GM18507 (cell line): ENCODE measurements around the gene RBBP8.
"Not testable (repeated sequence)": the region's sequence is repeated elsewhere in the genome, so short reads cannot be mapped to it uniquely, and the experiment has no call there.

Source experiments
- DNase-seq: peaks from one replicate; pipeline ENCODE4 v3.0.0; 2011; ENCODE audit warnings: low read depth; ENCODE audit not compliant: insufficient read length; ENCODE audit errors: extremely low spot score
- FAIRE-seq: peaks from 2 replicates; lab custom pipeline; 2011; peaks lifted over from hg19 to GRCh38; lab: Jason Lieb, UNC

Gene RBBP8

GRCh38 chr18:22936515-22936914, 3.4 kb downstream of the RBBP8 start:
- no peak for DNase-seq
- FAIRE-seq = no peak

DNA sequence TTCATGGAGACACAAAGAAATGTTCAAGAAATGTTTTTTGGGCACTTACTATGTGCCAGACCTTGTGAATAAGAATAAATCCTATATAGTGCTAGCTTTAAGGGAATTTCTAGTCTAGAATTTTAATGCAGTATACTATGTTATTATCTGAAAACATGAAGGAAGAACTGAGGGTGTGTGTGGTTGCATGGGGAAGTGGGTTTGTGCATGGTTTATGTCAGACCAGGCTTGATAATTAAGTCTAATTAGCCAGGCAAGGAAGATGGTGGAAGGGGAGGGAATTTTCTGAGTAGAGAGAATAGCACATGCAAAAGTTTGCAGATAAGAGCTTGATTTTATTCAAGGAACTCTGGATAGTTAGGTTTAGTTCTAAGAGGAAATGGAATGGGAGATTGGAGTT, 6.5 kb downstream of the RBBP8 start:
- DNase-seq = no peak
- no peak for FAIRE-seq

GRCh38 chr18:22943847-22944246, 10.7 kb downstream of the RBBP8 start:
- FAIRE-seq (no peak), DNase-seq (no peak)

GRCh38 chr18:22946217-22946616, 13.1 kb downstream of the RBBP8 start:
- FAIRE-seq = peak; percentile 21

DNA sequence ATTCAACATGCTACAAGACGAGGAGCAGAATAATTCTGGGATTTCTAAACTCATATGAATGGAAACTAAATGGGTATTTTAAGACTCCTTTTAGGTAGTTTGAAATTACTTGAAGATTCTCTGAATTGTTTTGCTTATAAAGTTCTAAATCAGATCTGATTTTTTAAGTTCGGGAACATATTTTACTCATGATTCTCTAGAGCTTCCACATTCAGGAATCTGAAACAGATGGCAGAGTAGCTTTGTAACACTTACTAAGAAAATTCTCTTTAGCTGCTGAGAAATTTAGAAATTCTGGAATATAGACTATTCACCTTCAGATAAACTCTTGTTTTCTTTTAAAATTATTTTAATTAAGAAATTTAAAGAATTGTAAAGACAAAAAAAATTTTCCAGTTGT, 13.7 kb downstream of the RBBP8 start:
- DNase-seq = no peak
- no peak for FAIRE-seq

More at GRCh38 chr18:22946217-22946616, 13.1 kb downstream of the RBBP8 start:
- no peak for DNase-seq

- FAIRE-seq (no peak), DNase-seq (no peak)
Measured at GRCh38 chr18:22951823-22952222, 18.7 kb downstream of the RBBP8 start.

GRCh38 chr18:22952525-22952924, 19.4 kb downstream of the RBBP8 start:
- DNase-seq (no peak), FAIRE-seq (no peak)

- DNase-seq, FAIRE-seq: not testable (repeated sequence)
Measured at GRCh38 chr18:22953982-22954381, 20.9 kb downstream of the RBBP8 start.

- no peak for DNase-seq
- no peak for FAIRE-seq
Measured at GRCh38 chr18:22956226-22956625, 23.1 kb downstream of the RBBP8 start.

GRCh38 chr18:22961156-22961555, 28.0 kb downstream of the RBBP8 start:
- DNase-seq (no peak), FAIRE-seq (no peak)

- no peak for FAIRE-seq
Measured at GRCh38 chr18:22962004-22962403, 28.9 kb downstream of the RBBP8 start.

DNA sequence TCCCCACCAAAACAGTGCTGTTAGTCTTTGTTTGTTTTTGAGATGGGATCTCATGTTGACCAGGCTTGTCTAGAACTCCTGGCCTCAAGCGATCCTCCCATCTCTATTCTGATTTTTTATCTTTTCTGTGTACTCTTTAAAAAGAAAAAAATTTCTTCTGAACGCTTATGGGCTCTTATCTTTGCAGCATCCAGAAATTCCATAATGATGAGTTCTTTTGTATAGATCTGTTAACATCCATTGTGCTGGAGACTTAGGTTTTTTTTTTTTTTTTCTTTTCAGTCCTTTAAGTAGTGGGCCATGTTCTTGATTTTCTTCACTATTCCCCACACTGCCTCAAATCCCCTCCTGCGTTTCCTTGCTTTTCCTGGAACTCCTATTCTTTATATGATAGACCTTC, 31.0 kb downstream of the RBBP8 start:
- FAIRE-seq (no peak), DNase-seq (no peak)

More at GRCh38 chr18:22962004-22962403, 28.9 kb downstream of the RBBP8 start:
- no peak for DNase-seq

- DNase-seq (no peak), FAIRE-seq (no peak)
Measured at GRCh38 chr18:22964722-22965121, 31.6 kb downstream of the RBBP8 start.

DNA sequence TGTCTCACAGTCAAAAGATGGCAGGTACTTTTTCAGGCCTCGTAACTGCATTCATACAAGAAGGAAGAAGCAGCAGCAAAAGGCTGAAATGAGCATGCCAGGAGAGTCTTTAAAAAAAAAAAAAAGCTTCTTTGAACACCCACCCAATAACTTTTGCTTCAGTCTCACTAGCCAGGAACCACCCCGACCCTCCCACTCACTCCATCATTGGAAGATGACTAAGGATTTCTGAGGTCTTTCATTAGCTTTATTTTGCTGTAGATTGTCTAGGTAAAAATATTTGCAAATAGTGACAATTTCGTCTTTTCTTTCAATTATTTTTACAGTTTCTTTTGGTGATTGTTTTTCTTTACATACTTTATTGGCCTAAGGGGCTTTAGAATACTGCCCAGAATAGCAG, 37.9 kb downstream of the RBBP8 start:
- FAIRE-seq = no peak
- DNase-seq = no peak

- DNase-seq (no peak), FAIRE-seq (no peak)
Measured at GRCh38 chr18:22974001-22974400, 40.9 kb downstream of the RBBP8 start.

GRCh38 chr18:22974707-22975106, 41.6 kb downstream of the RBBP8 start:
- FAIRE-seq = no peak

DNA sequence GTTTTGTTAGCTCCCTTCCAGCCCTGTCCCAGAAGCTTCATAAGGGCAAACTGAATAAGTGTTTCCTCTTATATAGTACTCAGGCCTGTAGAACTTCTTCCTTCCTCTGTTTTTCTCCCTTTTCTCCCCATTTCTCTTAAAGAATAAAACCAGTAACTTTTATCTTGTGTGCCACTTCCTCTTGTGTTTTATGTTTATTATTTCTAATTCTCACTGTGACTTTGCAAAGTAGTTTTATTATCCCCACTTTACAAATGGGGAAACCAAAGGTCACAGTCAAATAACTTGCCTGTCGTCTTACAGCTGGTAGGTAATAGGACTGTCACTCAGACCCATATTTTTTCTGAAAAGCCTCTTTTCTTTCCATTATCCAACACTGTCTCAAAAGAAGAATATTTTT, 42.4 kb downstream of the RBBP8 start:
- FAIRE-seq (no peak), DNase-seq (no peak)

More at GRCh38 chr18:22974707-22975106, 41.6 kb downstream of the RBBP8 start:
- DNase-seq = no peak

DNA sequence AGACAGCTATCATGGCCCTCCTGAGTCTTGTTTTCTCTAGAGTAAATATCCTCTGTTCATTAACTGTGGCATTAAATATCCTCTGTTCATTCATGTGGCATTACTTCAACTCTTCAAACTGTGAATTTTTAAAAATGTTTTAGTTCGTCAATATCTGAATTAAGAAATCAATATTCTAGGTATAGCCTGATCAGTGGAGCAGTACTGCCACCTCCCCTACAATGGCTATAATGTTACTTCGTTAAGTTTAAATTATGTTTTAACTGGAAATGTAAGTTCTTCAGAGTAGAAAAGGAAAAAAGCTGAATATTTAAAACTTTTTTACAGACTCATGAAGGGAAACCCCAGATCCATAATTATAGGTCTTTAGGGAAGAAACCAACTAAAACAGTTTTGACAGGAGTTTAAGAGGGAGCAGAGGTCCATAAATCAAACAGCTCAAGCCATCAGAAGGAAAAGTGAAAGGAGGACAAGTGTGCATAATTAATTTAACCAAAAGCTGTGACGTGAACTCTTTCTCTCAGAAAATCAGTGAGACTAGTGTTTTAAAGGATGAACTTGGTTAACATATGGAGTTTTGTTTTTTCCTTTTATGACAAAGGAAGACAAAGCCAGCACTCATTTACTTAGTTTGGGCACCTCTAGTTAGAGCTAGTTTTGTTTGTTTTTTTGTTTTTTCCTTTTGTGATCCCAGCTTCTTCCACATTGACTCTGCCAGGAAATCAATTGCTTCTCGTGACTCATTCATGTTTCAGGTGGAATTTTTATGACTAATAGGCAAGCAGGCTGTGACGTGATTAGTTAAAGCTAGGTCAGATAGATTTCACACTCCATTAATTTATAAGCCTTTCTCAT, 44.9 kb downstream of the RBBP8 start:
- DNase-seq = no peak
- FAIRE-seq = peak; percentile 67

- FAIRE-seq (no peak), DNase-seq (no peak)
Measured at GRCh38 chr18:22980394-22980793, 47.3 kb downstream of the RBBP8 start.

DNA sequence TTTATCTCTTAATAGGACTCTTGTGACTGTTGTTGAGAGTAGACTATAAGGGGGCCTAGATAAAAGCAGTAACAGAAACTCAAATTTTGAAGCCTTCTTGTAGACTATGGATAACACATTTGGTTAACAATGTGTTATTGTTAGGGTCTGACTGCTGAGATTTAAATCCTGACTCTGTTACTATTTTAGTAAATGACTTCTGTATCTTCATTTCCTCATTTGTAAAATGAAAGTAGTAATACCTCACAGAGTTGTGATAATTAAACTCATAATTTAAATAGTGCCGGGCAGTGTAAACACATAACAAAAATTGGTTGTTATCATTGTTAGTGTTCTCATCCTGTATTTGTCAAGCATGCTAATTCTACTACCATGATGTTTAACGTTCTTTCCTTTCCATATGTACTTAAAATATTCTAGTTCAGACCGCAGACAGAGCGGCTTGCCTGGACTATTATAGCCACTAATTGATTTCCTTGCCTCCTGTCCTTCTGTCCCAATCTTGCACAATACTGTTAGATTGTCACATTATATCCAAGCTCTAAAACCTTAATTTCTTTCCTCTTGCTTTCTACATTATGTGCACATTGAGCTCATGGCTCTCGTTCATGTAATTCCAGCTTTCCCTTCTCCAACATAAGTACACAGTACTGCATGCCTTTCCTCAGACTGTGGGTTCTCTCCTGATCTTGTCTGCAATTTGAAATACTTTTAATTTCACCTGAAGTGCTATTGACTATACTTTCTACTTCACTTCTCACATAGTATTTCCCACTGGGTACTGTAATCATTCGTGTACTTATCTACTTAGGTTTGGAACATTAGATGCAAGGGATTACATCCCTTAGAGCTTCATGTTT, 48.4 kb downstream of the RBBP8 start:
- FAIRE-seq = peak; percentile 38

More for the DNA sequence above, 48.4 kb downstream of the RBBP8 start:
- no peak for DNase-seq
